ENCODE measurements around the gene TRAPPC5. TPM values are rescaled to one million over a fixed set of nuclear protein-coding genes. Genes with fewer than 3 reads are reported as not detected.

Gene TRAPPC5
- total and polyA plus RNA-seq, 4 donors, result 29.8 to 224 (median 125) TPM

GRCh38 chr19:7676854-7677253 lies 3.8 kb upstream of the TRAPPC5 start, which contains the start of gene MCEMP1:
TSS of gene MCEMP1 (plus strand) at chr19:7677090. CDS start at chr19:7677121, 31 bp downstream.
- no peak for DNase-seq
- 4 to 13% methylated on average over 10 of the region's 10 CpGs for WGBS, 2 donors
- H3K27ac ChIP-seq (ENCODE audit: low read depth in 1 of 2, low read length in 1 of 2), result peak within 1 kb of the TSS in 1 of 2 donors; percentile 55

GRCh38 chr19:7677669-7678311 lies 2.8 kb upstream of the TRAPPC5 start:
- DNase-seq (no peak), ATAC-seq (ENCODE audit: insufficient read depth, low FRiP score) (no peak)
- no peak for TF ChIP-seq CTCF (IDR thresholded peaks at IDR 0.05; ENCODE audit: control extremely low read depth, extremely low read depth)
- Histone ChIP-seq H3K9ac (ENCODE audit: insufficient read depth in 1 of 2, low read length in 2 of 2) (no peak overlapping the region), H3K27ac (ENCODE audit: low read depth in 1 of 2, low read length in 1 of 2) (peak overlapping the region in 1 of 2 donors; percentile 55), H3K36me3 (ENCODE audit: control insufficient read depth in 4 of 4, insufficient read depth in 4 of 4, low read length in 4 of 4) (peaks cover 0 to 8% (median 3%) of the 10 kb centered on the region in 4 donors), H3K4me3 (peak overlapping the region; percentile 15), H3K9me3 (ENCODE audit: control insufficient read depth in 4 of 4, insufficient read depth in 3 of 4, low read length in 3 of 4) (no peaks in the 10 kb centered on the region), H3K4me1 (ENCODE audit: control insufficient read depth in 5 of 5, insufficient read depth in 5 of 5, low read length in 5 of 5) (peaks cover 0 to 12% (median 4%) of the 10 kb centered on the region in 5 donors), H3K27me3 (ENCODE audit: control insufficient read depth in 3 of 3, insufficient read depth in 3 of 3, low read length in 2 of 3) (peaks cover 0 to 12% (median 4%) of the 10 kb centered on the region in 3 donors)
- 25 to 45% methylated on average over 12 of the region's 12 CpGs for WGBS, 2 donors

More at GRCh38 chr19:7676854-7677253, 3.8 kb upstream of the TRAPPC5 start, which contains the start of gene MCEMP1:
- no peak for ATAC-seq (ENCODE audit: insufficient read depth, low FRiP score)
- no peak for TF ChIP-seq CTCF (IDR thresholded peaks at IDR 0.05; ENCODE audit: control extremely low read depth, extremely low read depth)
- H3K9ac ChIP-seq (ENCODE audit: insufficient read depth in 1 of 2, low read length in 2 of 2), result no peak within 1 kb of the TSS
- H3K9me3 ChIP-seq (ENCODE audit: control insufficient read depth in 4 of 4, insufficient read depth in 3 of 4, low read length in 3 of 4), result peaks cover 0 to under 1% (median 0%) of the 10 kb centered on the region in 4 donors
- H3K27me3 ChIP-seq (ENCODE audit: control insufficient read depth in 3 of 3, insufficient read depth in 3 of 3, low read length in 2 of 3), result peaks cover 3 to 16% (median 7%) of the 10 kb centered on the region in 3 donors
- H3K36me3 ChIP-seq (ENCODE audit: control insufficient read depth in 4 of 4, insufficient read depth in 4 of 4, low read length in 4 of 4), result peaks cover 0 to 3% (median 0%) of the 10 kb centered on the region in 4 donors
- H3K4me3 ChIP-seq, result peak within 1 kb of the TSS; percentile 15
- peaks cover 0 to 8% (median 4%) of the 10 kb centered on the region in 5 donors for H3K4me1 ChIP-seq (ENCODE audit: control insufficient read depth in 5 of 5, insufficient read depth in 5 of 5, low read length in 5 of 5)

GRCh38 chr19:7678971-7679751 lies 1.5 kb upstream of the TRAPPC5 start:
- no peak overlapping the region for H3K4me3 ChIP-seq
- peaks cover 0 to 8% (median 4%) of the 10 kb centered on the region in 3 donors for H3K27me3 ChIP-seq (ENCODE audit: control insufficient read depth in 3 of 3, insufficient read depth in 3 of 3, low read length in 2 of 3)
- no peak for TF ChIP-seq CTCF (IDR thresholded peaks at IDR 0.05; ENCODE audit: control extremely low read depth, extremely low read depth)
- H3K4me1 ChIP-seq (ENCODE audit: control insufficient read depth in 5 of 5, insufficient read depth in 5 of 5, low read length in 5 of 5), result peaks cover 0 to 12% (median 4%) of the 10 kb centered on the region in 5 donors
- H3K9me3 ChIP-seq (ENCODE audit: control insufficient read depth in 4 of 4, insufficient read depth in 3 of 4, low read length in 3 of 4), result no peaks in the 10 kb centered on the region
- H3K36me3 ChIP-seq (ENCODE audit: control insufficient read depth in 4 of 4, insufficient read depth in 4 of 4, low read length in 4 of 4), result peaks cover 0 to 14% (median 6%) of the 10 kb centered on the region in 4 donors
- ATAC-seq (ENCODE audit: insufficient read depth, low FRiP score) (no peak), DNase-seq (peak in 1 of 3 donors; percentile 16)
- H3K27ac ChIP-seq (ENCODE audit: low read depth in 1 of 2, low read length in 1 of 2), result no peak overlapping the region
- 43 to 44% methylated on average over 30 of the region's 30 CpGs for WGBS, 2 donors
- no peak overlapping the region for H3K9ac ChIP-seq (ENCODE audit: insufficient read depth in 1 of 2, low read length in 2 of 2)

Data from lung (tissue), 12 donors.